Mesendoderm (in vitro differentiated cells): ENCODE results near the gene HCN2.

ENCODE experiments used
- DNase-seq: peaks from one replicate; pipeline ENCODE4 v3.0.0; 2013
- H2AK5ac ChIP-seq: 2 replicates; pipeline ENCODE4 v1.6.1; 2013; ENCODE audit warnings: low read length, inconsistent platforms
- H2BK120ac ChIP-seq: 2 replicates; pipeline ENCODE4 v1.6.1; 2013; ENCODE audit warnings: low read depth, mild to moderate bottlenecking, low read length, moderate library complexity, mixed read lengths
- H2BK15ac ChIP-seq: replicated peaks from 2 replicates; pipeline ENCODE4 v1.6.1; 2013; ENCODE audit warnings: low read depth, mild to moderate bottlenecking, moderate library complexity
- H2BK5ac ChIP-seq: 2 replicates; pipeline ENCODE4 v1.6.1; 2013; ENCODE audit warnings: low read length, inconsistent platforms
- H3K18ac ChIP-seq: 2 replicates; pipeline ENCODE4 v1.6.1; 2013; ENCODE audit warnings: mild to moderate bottlenecking, low read length, mixed read lengths
- H3K23ac ChIP-seq: one replicate; pipeline ENCODE4 v1.6.1; 2013; ENCODE audit warnings: low read length
- H3K27ac ChIP-seq: 2 replicates; pipeline ENCODE4 v1.5.1; 2013; ENCODE audit warnings: low read depth, mild to moderate bottlenecking, inconsistent platforms, low read length, moderate library complexity
- H3K27me3 ChIP-seq: 2 replicates; pipeline ENCODE4 v1.6.1; 2013; ENCODE audit warnings: low read length, control low read depth, mild to moderate bottlenecking, inconsistent platforms; ENCODE audit not compliant: insufficient read depth, poor library complexity
- H3K36me3 ChIP-seq: 2 replicates; pipeline ENCODE4 v1.6.1; 2013; ENCODE audit warnings: low read length, inconsistent platforms; ENCODE audit not compliant: control insufficient read depth, insufficient read depth
- H3K4ac ChIP-seq: one replicate; pipeline ENCODE4 v1.6.1; 2013; ENCODE audit warnings: low read depth, mild to moderate bottlenecking, low read length, moderate library complexity
- H3K4me1 ChIP-seq: 2 replicates; pipeline ENCODE4 v1.6.1; 2013; ENCODE audit warnings: low read depth, low read length, inconsistent platforms; ENCODE audit not compliant: control insufficient read depth
- H3K4me2 ChIP-seq: 2 replicates; pipeline ENCODE4 v1.6.1; 2013; ENCODE audit warnings: low read length
- H3K4me3 ChIP-seq: 2 replicates; pipeline ENCODE4 v1.5.1; 2013; ENCODE audit warnings: mild to moderate bottlenecking, low read length
- H3K56ac ChIP-seq: one replicate; pipeline ENCODE4 v1.6.1; 2013; ENCODE audit warnings: low read length
- H3K79me1 ChIP-seq: 2 replicates; pipeline ENCODE4 v1.6.1; 2013; ENCODE audit warnings: low read length, inconsistent platforms
- H3K79me2 ChIP-seq: 2 replicates; pipeline ENCODE4 v1.6.1; 2013; ENCODE audit warnings: mild to moderate bottlenecking, low read length; ENCODE audit not compliant: control insufficient read depth, insufficient read depth
- H3K9ac ChIP-seq: 2 replicates; pipeline ENCODE4 v1.6.1; 2013; ENCODE audit warnings: low read length, inconsistent platforms
- H4K5ac ChIP-seq: one replicate; pipeline ENCODE4 v1.6.1; 2013; ENCODE audit warnings: low read length
- H4K8ac ChIP-seq: one replicate; pipeline ENCODE4 v1.6.1; 2013; ENCODE audit warnings: low read depth, mild to moderate bottlenecking, control low read depth, low read length, moderate library complexity
- WGBS: extraction: QIAGEN DNeasy Blood & Tissue Kit; methylation state at CpG from one replicate; pipeline ENCODE4 v1.1.7; 2013; ENCODE audit warnings: low lambda C conversion rate, missing lambda C conversion rate; ENCODE audit not compliant: insufficient coverage; ENCODE audit errors: extremely low coverage; 5-methylcytosine and 5-hydroxymethylcytosine counted together

The HCN2 gene

GRCh38 chr19:656751-657559 lies 67.3 kb downstream of the HCN2 start:
- H4K8ac ChIP-seq: no peak overlapping the region
- H3K79me1 ChIP-seq: peaks cover 4% of the 10 kb centered on the region
- H3K4me2 ChIP-seq: no peak overlapping the region
- no peak overlapping the region for H3K9ac ChIP-seq
- H3K27me3 ChIP-seq: no peaks in the 10 kb centered on the region
- no peak overlapping the region for H3K4ac ChIP-seq
- no peak overlapping the region for H2BK15ac ChIP-seq
- no peak overlapping the region for H4K5ac ChIP-seq
- no peak overlapping the region for H3K27ac ChIP-seq
- H3K18ac ChIP-seq: no peak overlapping the region
- peaks cover 91% of the 10 kb centered on the region for H3K79me2 ChIP-seq
- no peak overlapping the region for H3K56ac ChIP-seq
- H3K4me1 ChIP-seq: peaks cover 2% of the 10 kb centered on the region
- H2BK120ac ChIP-seq: no peak overlapping the region
- no peak overlapping the region for H2AK5ac ChIP-seq
- H3K23ac ChIP-seq: no peak overlapping the region
- H3K36me3 ChIP-seq: no peaks in the 10 kb centered on the region
- WGBS: no CpG with 5 or more reads among the region's 43 CpGs
- DNase-seq: no peak
- H3K4me3 ChIP-seq: no peak overlapping the region
- H2BK5ac ChIP-seq: no peak overlapping the region

- H2BK15ac ChIP-seq: no peak overlapping the region
- H3K79me2 ChIP-seq: peaks cover 95% of the 10 kb centered on the region
- peaks cover 2% of the 10 kb centered on the region for H3K4me1 ChIP-seq
- H4K8ac ChIP-seq: no peak overlapping the region
- no peak overlapping the region for H2AK5ac ChIP-seq
- no peak overlapping the region for H3K27ac ChIP-seq
- no peak overlapping the region for H3K18ac ChIP-seq
- no peak overlapping the region for H3K9ac ChIP-seq
- H3K36me3 ChIP-seq: no peaks in the 10 kb centered on the region
- no peaks in the 10 kb centered on the region for H3K27me3 ChIP-seq
- H3K56ac ChIP-seq: no peak overlapping the region
- no peak overlapping the region for H2BK5ac ChIP-seq
- no peak overlapping the region for H3K4me3 ChIP-seq
- no peak overlapping the region for H3K4ac ChIP-seq
- no peak for DNase-seq
- WGBS: no CpG with 5 or more reads among the region's 19 CpGs
- H3K79me1 ChIP-seq: peaks cover 4% of the 10 kb centered on the region
- no peak overlapping the region for H3K23ac ChIP-seq
- H3K4me2 ChIP-seq: no peak overlapping the region
- no peak overlapping the region for H2BK120ac ChIP-seq
- H4K5ac ChIP-seq: no peak overlapping the region
Measured at GRCh38 chr19:657611-658010, 67.9 kb downstream of the HCN2 start.

GRCh38 chr19:658059-658839 lies 68.6 kb downstream of the HCN2 start:
- no peak overlapping the region for H2BK120ac ChIP-seq

GRCh38 chr19:658916-659839 lies 69.5 kb downstream of the HCN2 start:
- Histone ChIP-seq H3K27me3 (no peaks in the 10 kb centered on the region), H3K27ac (no peak overlapping the region)

More at GRCh38 chr19:658059-658839, 68.6 kb downstream of the HCN2 start:
- Histone ChIP-seq H3K79me2 (peaks cover 92% of the 10 kb centered on the region), H2AK5ac (no peak overlapping the region), H3K79me1 (peaks cover 4% of the 10 kb centered on the region), H2BK15ac (no peak overlapping the region), H3K27me3 (no peaks in the 10 kb centered on the region), H3K4me1 (peaks cover 2% of the 10 kb centered on the region), H3K9ac (no peak overlapping the region), H3K36me3 (no peaks in the 10 kb centered on the region), H3K23ac (no peak overlapping the region), H2BK5ac (no peak overlapping the region), H3K56ac (no peak overlapping the region), H3K4ac (no peak overlapping the region), H3K4me2 (no peak overlapping the region), H4K5ac (no peak overlapping the region), H3K18ac (no peak overlapping the region), H4K8ac (no peak overlapping the region), H3K4me3 (no peak overlapping the region), H3K27ac (no peak overlapping the region)
- no CpG with 5 or more reads among the region's 33 CpGs for WGBS
- no peak for DNase-seq

GRCh38 chr19:660793-661426 lies 71.2 kb downstream of the HCN2 start:
- Histone ChIP-seq H3K56ac (peak overlapping the region; percentile 96), H2AK5ac (no peak overlapping the region), H3K27me3 (no peaks in the 10 kb centered on the region), H2BK5ac (no peak overlapping the region), H3K4me2 (peak overlapping the region; percentile 87), H2BK120ac (no peak overlapping the region), H3K23ac (no peak overlapping the region), H3K9ac (peak overlapping the region; percentile 98), H3K79me2 (peaks cover 70% of the 10 kb centered on the region), H3K27ac (no peak overlapping the region), H4K5ac (no peak overlapping the region), H3K18ac (no peak overlapping the region), H3K4me1 (peaks cover 2% of the 10 kb centered on the region), H3K36me3 (no peaks in the 10 kb centered on the region), H2BK15ac (no peak overlapping the region), H3K79me1 (no peaks in the 10 kb centered on the region), H4K8ac (no peak overlapping the region), H3K4ac (no peak overlapping the region), H3K4me3 (no peak overlapping the region)
- WGBS: no CpG with 5 or more reads among the region's 20 CpGs
- no peak for DNase-seq

More at GRCh38 chr19:658916-659839, 69.5 kb downstream of the HCN2 start:
- no CpG with 5 or more reads among the region's 50 CpGs for WGBS
- Histone ChIP-seq H2AK5ac (no peak overlapping the region), H2BK120ac (no peak overlapping the region), H3K56ac (no peak overlapping the region), H3K36me3 (no peaks in the 10 kb centered on the region), H2BK15ac (no peak overlapping the region), H3K79me2 (peaks cover 83% of the 10 kb centered on the region), H3K4me2 (no peak overlapping the region), H3K23ac (no peak overlapping the region), H3K18ac (no peak overlapping the region), H3K4ac (no peak overlapping the region), H3K4me3 (no peak overlapping the region), H3K9ac (no peak overlapping the region), H3K4me1 (peaks cover 2% of the 10 kb centered on the region), H4K5ac (no peak overlapping the region), H4K8ac (no peak overlapping the region), H2BK5ac (no peak overlapping the region), H3K79me1 (no peaks in the 10 kb centered on the region)
- no peak for DNase-seq
